ENCODE results near the gene KRTAP5-1. TPM values are rescaled to one million over a fixed set of nuclear protein-coding genes. Genes with fewer than 3 reads are reported as not detected.
"Not testable (repeated sequence)": the region's sequence is repeated elsewhere in the genome, so short reads cannot be mapped to it uniquely, and the experiment has no call there.

Gene KRTAP5-1
- polyA plus RNA-seq, 1 donor (not counting 4 experiments of a cell fraction or from before 2014, with no cell fraction given) = not detected

DNA sequence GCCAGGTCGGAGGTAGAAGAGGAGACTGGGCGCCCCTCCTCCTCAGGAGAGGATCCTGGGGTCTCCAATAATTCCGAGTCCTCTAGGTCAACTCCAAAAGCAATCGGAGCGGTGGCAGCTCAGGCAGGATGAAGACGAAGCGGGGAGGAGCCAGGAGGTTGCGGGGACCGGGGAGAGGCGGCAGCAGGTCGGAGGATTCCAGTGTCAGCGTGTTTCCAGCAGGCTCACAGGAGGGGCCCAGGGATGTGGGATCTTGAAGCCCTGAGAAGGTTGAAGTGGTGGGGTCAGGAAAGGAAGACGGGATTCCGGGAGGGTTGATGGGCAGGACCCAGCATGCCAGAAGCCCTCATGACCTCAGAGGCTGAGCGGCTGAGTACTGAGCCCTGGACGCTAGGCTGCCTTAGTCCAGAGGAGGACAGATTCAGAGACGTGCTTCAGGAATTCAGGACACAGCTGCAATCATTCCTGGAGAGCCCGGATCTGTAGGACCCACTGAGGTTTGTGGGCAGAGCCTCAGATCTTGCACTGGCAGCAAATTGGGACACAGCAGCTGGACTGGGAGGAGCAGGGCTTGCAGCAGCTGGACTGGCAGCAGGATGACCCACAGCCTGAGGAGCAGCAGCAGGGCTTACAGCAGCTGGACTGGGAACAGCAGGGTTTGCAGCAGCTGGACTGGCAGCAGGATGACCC, 22.2 kb upstream of the KRTAP5-1 start:
- TF ChIP-seq EZH2 (IDR thresholded peaks at IDR 0.05; ENCODE audit: low read length) = peak; percentile 25
- dilution Hi-C loops (cut with MboI; ENCODE audit: extremely low pct_ligation_motif_present, low sequenced_read_pairs); FAIRE-seq; H3K4me3 ChIP-seq (ENCODE audit: control insufficient read depth in 2 of 3, extremely low read depth in 1 of 3, insufficient read depth in 2 of 3, low read depth in 1 of 3, low read length in 3 of 3); H3K4me1 ChIP-seq (ENCODE audit: control insufficient read depth, extremely low read depth, insufficient read depth, low read length); H3K4me2 ChIP-seq (ENCODE audit: control insufficient read depth, extremely low read depth, insufficient read depth, low read depth, low read length); H2AFZ ChIP-seq (ENCODE audit: control insufficient read depth, low read length); H3K27ac ChIP-seq (ENCODE audit: control insufficient read depth, insufficient read depth, low read length); H3K9ac ChIP-seq (ENCODE audit: control insufficient read depth, extremely low read depth, insufficient read depth, low read length); DNase-seq (ENCODE audit: low read depth, low spot score); H4K20me1 ChIP-seq (ENCODE audit: control insufficient read depth, extremely low read depth, insufficient read depth, low read length); H3K9me3 ChIP-seq (ENCODE audit: control insufficient read depth, low read depth, low read length); H3K36me3 ChIP-seq (ENCODE audit: control insufficient read depth in 2 of 2, extremely low read depth in 1 of 2, insufficient read depth in 2 of 2, low read length in 2 of 2); H3K79me2 ChIP-seq (ENCODE audit: control insufficient read depth, insufficient read depth, low read length); H3K9me1 ChIP-seq (ENCODE audit: control insufficient read depth, extremely low read depth, insufficient read depth, low read length): not testable (repeated sequence)
- H3K27me3 ChIP-seq (ENCODE audit: control insufficient read depth, extremely low read depth, insufficient read depth, low read length) = peaks cover 21% of the 10 kb centered on the region

- H3K4me3 ChIP-seq (ENCODE audit: control insufficient read depth in 2 of 3, extremely low read depth in 1 of 3, insufficient read depth in 2 of 3, low read depth in 1 of 3, low read length in 3 of 3); DNase-seq (ENCODE audit: low read depth, low spot score); dilution Hi-C loops (cut with MboI; ENCODE audit: extremely low pct_ligation_motif_present, low sequenced_read_pairs): not testable (repeated sequence)
Measured at GRCh38 chr11:1605923-1606322, 20.8 kb upstream of the KRTAP5-1 start.

DNA sequence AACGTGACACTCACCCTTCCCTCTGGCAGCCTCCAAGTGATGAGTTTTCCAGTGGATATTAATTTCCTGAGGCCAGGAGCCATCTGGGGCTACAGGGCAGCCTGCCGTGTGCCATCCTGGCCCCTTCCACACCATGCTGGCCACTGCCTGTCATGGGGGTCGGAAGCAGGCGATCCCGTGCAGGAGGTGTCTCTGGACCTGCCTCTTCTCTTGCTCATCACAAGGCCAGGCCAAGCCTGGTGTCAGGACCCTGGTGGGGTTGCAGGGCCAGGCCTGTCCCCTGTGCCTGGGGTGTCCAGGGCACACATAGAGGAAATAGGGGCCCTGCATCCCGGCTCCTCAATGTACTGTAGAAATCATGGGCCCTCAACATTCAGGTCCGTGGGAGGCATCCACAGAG, 19.6 kb upstream of the KRTAP5-1 start:
- no peaks in the 10 kb centered on the region for H3K9me3 ChIP-seq (ENCODE audit: control insufficient read depth, low read depth, low read length)
- H3K4me2 ChIP-seq (ENCODE audit: control insufficient read depth, extremely low read depth, insufficient read depth, low read depth, low read length) = no peak overlapping the region
- no peaks in the 10 kb centered on the region for H3K9me1 ChIP-seq (ENCODE audit: control insufficient read depth, extremely low read depth, insufficient read depth, low read length)
- no peak for DNase-seq (ENCODE audit: low read depth, low spot score)
- no peaks in the 10 kb centered on the region for H3K4me1 ChIP-seq (ENCODE audit: control insufficient read depth, extremely low read depth, insufficient read depth, low read length)
- H3K4me3 ChIP-seq (ENCODE audit: control insufficient read depth in 2 of 3, extremely low read depth in 1 of 3, insufficient read depth in 2 of 3, low read depth in 1 of 3, low read length in 3 of 3) = no peak overlapping the region
- dilution Hi-C loops (cut with MboI; ENCODE audit: extremely low pct_ligation_motif_present, low sequenced_read_pairs) = no loop called here
- no peak overlapping the region for H2AFZ ChIP-seq (ENCODE audit: control insufficient read depth, low read length)
- no peak overlapping the region for H3K9ac ChIP-seq (ENCODE audit: control insufficient read depth, extremely low read depth, insufficient read depth, low read length)
- no peaks in the 10 kb centered on the region for H4K20me1 ChIP-seq (ENCODE audit: control insufficient read depth, extremely low read depth, insufficient read depth, low read length)
- TF ChIP-seq EZH2 (IDR thresholded peaks at IDR 0.05; ENCODE audit: low read length) (no peak), CTCF (optimal IDR thresholded peaks at IDR 0.05 in 1 of 3, IDR thresholded peaks at IDR 0.05 in 1 of 3, conservative IDR thresholded peaks at IDR 0.05 in 1 of 3; ENCODE audit: extremely low read depth in 1 of 3, insufficient read depth in 2 of 3, low read length in 3 of 3) (no peak)
- no peak for FAIRE-seq
- H3K27ac ChIP-seq (ENCODE audit: control insufficient read depth, insufficient read depth, low read length) = no peak overlapping the region
- no peaks in the 10 kb centered on the region for H3K36me3 ChIP-seq (ENCODE audit: control insufficient read depth in 2 of 2, extremely low read depth in 1 of 2, insufficient read depth in 2 of 2, low read length in 2 of 2)
- H3K79me2 ChIP-seq (ENCODE audit: control insufficient read depth, insufficient read depth, low read length) = no peaks in the 10 kb centered on the region
- peaks cover 21% of the 10 kb centered on the region for H3K27me3 ChIP-seq (ENCODE audit: control insufficient read depth, extremely low read depth, insufficient read depth, low read length)

More at GRCh38 chr11:1605923-1606322, 20.8 kb upstream of the KRTAP5-1 start:
- not testable (repeated sequence) for H3K79me2 ChIP-seq (ENCODE audit: control insufficient read depth, insufficient read depth, low read length); H3K4me2 ChIP-seq (ENCODE audit: control insufficient read depth, extremely low read depth, insufficient read depth, low read depth, low read length); H3K4me1 ChIP-seq (ENCODE audit: control insufficient read depth, extremely low read depth, insufficient read depth, low read length); H3K9me1 ChIP-seq (ENCODE audit: control insufficient read depth, extremely low read depth, insufficient read depth, low read length); H3K9ac ChIP-seq (ENCODE audit: control insufficient read depth, extremely low read depth, insufficient read depth, low read length); H3K36me3 ChIP-seq (ENCODE audit: control insufficient read depth in 2 of 2, extremely low read depth in 1 of 2, insufficient read depth in 2 of 2, low read length in 2 of 2); FAIRE-seq; H2AFZ ChIP-seq (ENCODE audit: control insufficient read depth, low read length); H4K20me1 ChIP-seq (ENCODE audit: control insufficient read depth, extremely low read depth, insufficient read depth, low read length); H3K27ac ChIP-seq (ENCODE audit: control insufficient read depth, insufficient read depth, low read length); H3K9me3 ChIP-seq (ENCODE audit: control insufficient read depth, low read depth, low read length)
- H3K27me3 ChIP-seq (ENCODE audit: control insufficient read depth, extremely low read depth, insufficient read depth, low read length) = peaks cover 21% of the 10 kb centered on the region
